AG09319 (cell line): ENCODE results near the gene DRICH1.
"Not testable (repeated sequence)": the region's sequence is repeated elsewhere in the genome, so short reads cannot be mapped to it uniquely, and the experiment has no call there.

ENCODE experiments used
- DNase-seq: peaks from one replicate; pipeline ENCODE4 v3.0.0-alpha.2; 2010; ENCODE audit warnings: low read depth; ENCODE audit errors: extremely low read depth
- TF ChIP-seq, protein P1 (sequence below): IDR thresholded peaks from 2 replicates; pipeline ENCODE4 v1.5.1; 2011; ENCODE audit warnings: low read depth, mild to moderate bottlenecking, inconsistent platforms, low read length, moderate library complexity

The DRICH1 gene

DNA sequence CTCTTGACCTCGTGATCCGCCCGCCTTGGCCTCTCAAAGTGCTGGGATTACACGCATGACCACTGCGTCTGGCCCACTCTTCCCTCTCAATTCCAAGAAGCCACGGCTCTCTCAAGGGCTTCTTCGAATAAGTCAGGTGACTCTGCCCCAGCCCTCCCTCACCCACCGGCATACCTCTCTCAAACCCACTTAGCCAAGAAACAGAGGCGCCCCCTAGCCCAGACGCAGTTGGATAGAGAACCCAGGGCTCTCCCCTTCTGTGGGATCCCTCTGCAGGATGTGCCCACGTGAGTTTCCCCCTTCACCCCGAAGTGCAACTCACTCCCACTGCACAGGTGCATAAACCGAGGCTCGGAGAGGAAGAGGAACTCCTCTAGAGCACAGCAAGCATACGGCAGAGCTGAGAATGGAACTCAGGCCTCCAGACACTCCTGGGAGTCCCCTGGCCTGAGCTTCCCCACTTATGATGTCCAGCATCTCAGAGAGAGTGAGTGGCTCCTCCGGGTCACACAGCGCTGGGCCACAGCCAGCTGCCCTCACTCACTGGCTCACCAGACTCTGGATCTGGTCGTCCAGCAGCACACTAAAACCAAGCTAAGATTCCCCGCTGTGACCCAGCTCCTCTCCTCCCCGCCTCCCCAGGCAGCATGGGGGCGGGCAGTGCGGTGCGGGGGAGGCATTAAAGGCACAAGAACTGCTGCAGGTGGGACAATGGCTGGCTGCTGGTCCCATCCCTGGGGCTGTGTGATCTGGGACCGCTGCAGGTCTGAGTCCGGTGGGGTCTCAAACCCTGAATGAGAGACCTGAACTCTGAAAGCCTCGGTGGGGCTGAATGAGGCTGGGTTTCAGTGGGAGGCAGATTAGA lies 41.9 kb upstream of the DRICH1 start:
- DNase-seq, result no peak

DNA sequence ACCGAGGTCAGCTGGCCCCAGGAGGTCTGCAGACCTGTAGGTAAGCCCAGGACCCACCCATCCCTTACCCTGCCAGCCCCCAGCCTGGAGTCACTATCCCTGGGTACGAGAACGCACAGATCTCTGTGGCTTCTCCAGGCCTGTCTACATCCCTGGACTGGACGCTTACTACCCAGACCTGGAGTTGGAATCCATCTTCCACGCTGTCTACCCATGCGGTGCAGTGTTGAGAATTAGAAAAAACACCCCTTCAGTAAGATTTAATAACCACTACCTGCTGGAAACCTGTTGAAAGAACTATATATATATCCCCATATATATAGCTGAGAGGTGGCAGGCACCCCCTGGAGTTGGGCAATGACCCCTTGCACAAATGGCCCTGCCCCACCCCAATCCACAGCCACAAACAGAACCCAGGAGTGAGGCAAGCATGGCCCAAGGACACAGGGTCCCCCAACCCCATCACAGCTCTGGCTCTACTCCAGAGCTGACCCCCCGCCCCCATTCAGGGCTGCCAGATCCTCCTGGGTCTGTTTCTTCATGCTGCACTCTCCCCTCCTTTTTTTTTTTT lies 41.0 kb upstream of the DRICH1 start:
- DNase-seq, result no peak
- TF ChIP-seq, protein P1, sequence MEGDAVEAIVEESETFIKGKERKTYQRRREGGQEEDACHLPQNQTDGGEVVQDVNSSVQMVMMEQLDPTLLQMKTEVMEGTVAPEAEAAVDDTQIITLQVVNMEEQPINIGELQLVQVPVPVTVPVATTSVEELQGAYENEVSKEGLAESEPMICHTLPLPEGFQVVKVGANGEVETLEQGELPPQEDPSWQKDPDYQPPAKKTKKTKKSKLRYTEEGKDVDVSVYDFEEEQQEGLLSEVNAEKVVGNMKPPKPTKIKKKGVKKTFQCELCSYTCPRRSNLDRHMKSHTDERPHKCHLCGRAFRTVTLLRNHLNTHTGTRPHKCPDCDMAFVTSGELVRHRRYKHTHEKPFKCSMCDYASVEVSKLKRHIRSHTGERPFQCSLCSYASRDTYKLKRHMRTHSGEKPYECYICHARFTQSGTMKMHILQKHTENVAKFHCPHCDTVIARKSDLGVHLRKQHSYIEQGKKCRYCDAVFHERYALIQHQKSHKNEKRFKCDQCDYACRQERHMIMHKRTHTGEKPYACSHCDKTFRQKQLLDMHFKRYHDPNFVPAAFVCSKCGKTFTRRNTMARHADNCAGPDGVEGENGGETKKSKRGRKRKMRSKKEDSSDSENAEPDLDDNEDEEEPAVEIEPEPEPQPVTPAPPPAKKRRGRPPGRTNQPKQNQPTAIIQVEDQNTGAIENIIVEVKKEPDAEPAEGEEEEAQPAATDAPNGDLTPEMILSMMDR, result no peak

More for the DNA sequence above, 41.9 kb upstream of the DRICH1 start:
- TF ChIP-seq, protein P1, result no peak

DNA sequence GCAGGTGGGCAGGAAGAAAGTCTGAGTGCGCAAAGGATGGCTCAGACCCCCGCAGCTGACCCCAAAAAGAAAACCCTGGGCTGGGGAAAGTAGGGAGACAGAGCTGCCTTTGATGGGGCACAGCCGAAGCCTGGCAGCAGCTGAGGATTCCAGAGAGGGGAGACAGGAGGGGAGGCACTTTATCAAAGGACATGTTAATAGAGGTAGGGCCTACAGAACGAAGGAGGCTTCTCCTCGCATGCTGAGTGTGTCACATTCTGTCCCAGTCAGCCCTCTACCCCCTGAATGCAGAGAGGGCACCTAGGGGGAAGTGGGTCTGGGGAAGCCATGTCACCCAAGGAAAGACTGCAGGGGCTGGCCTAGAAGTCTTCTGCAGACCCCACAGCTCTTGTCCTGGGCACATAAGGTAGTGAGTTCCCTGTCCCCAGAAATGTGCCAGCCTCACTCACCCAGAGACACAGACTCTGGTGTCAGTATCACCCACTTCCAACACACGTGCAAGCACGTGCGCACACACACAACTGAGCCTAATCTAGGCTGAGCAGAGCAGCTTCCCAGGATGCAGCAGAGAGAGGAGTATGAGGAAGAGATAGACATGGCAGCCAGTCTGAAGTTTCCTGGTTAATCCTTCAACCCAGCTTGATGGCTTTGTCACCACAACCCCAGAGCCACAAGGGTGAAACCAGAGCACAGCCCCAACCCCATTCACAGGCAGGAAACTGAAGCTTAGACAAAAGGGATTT lies 40.4 kb upstream of the DRICH1 start:
- DNase-seq, result not testable (repeated sequence)

DNA sequence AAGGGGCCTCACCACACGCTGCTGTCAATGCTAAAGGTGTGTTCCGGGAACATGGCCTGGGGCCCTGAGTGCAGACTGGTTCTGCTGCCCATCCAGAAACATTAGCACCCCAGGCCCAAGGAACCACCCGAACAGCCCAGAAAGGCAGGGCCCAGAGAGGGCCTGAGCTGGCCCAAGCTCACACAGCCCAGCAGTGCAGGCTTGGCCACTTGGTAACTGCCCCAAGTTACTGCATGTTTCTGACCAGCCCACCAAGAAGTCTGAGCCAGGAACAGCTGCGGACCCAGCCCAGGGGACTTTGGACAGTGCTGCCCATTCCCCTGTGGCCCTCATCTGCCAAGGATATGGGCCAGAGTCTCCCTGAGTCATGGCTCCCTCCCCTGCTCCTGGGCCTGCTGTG lies 39.3 kb upstream of the DRICH1 start:
- not testable (repeated sequence) for DNase-seq

DNA sequence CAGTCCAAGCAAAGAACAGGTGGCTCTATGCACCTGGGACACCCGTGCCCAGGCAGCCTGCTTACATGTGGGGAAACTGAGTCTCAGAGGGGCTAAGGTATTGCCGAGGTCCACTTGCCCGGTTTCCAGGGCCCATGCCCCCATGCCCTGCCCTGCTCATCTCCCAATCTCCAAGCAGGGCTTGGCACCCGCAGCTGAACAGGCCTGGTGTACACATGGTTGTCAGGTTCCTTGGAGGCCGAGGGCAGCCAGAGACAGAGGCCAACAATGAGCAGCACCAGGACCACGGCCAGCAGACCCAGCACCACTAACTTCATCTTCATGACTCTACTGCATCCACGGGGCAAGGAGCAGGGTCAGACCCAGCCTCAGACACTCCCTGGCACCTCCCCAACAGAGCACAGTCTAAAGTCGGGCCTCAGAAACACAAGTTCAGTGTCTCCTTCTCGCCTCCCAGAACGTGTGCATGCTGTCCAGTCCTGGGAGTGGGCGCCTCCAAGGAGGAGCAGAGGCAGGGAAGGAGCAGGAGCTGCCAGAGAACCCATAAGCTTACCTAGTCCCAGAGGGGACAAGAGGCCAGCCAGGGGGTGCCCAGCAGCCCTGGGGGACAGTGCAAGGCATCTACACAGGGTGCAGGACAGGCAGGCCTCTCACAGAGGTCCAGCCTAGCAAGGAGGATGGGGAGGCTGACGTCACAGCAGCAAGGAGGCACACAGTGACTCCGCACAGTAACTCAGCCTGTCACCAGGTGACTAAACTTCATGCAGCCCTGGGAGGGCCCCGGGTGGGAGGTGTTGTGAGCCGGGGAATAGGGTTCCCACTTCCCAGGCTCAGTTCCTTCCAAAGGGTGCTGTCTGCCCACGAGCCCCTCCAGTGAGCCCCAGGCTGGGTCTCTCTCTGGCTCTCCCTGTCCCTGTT lies 38.5 kb upstream of the DRICH1 start:
- TF ChIP-seq, protein P1, result no peak

DNA sequence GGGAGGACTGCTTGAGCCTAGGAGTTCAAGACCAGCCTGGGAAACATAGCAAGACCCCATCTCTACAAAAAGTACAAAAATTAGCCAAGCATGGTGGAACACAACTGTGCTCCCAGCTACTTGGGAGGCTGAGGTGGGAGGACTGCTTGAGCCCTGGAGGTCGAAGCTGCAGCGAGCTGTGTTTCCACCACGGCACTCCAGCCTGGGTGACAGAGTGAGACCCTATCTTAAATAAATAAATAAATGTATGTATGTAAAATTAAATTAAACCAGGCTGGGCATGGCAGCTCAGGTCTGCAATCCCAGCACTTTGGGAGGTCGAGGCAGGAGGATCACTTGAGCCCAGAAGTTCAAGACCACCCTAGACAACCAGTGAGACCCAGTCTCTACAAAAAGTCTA lies 28.3 kb upstream of the DRICH1 start:
- not testable (repeated sequence) for DNase-seq

More for the DNA sequence above, 38.5 kb upstream of the DRICH1 start:
- DNase-seq, result no peak

DNA sequence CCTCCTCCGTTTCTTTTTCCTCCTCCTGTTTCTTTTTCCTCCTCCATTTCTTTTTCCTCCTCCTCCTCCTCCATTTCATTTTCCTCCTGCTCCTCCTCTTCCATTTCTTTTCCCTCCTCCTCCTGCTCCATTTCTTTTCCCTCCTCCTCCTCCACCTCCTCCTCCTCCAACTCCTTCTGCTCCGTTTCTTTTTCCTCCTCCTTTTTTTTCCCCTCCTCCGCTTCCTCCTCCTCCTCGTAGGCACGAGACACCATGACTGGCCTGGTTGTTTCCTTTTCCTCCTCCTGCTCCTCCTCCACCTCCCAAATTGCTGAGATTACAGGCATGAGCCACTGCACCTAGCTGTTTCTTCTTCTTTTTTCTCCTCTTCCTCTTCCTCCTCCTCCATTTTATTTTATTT lies 25.6 kb upstream of the DRICH1 start:
- TF ChIP-seq, protein P1, result no peak
- no peak for DNase-seq

DNA sequence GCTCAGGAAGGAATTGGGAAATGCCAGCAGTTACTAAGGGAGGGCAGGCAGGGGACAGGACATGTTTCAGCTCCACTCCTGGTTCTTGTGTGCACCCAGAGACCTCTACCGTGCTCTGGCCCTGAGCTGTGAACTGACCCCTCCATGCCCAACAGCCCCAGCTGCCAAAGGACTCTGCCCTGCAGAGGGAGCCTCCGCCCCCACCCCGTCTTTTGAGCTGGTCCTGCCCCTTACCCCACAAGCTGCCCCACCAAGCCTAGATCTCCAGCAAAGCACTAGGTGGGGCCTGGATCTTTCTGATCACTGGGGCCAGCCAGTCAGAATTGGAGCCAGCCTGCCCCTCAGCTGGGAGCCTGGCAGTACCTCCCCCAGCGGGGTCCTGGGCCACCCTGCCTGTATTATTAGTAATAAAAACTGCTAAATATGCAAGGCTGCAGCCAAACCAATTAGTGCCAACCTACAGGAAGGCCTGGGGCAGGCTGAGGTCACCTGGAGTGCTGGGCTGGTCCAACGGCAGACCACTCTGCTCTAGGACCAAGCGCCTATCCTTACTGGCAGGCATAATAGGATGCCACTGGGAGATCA lies 23.9 kb upstream of the DRICH1 start:
- no peak for DNase-seq
- TF ChIP-seq, protein P1, result no peak
